Fibroblast of lung (primary cell): ENCODE measurements around the gene IGSF21.

Experiments used
- EZH2 ChIP-seq: IDR thresholded peaks from 2 replicates; pipeline ENCODE4 v1.5.1; 2012; ENCODE audit warnings: low read length, control low read depth, mild to moderate bottlenecking; ENCODE audit errors: missing control alignments
- TF ChIP-seq, protein P1 (sequence below), 2 donors: IDR thresholded peaks in 1 of 2; conservative IDR thresholded peaks in 1 of 2; 1 replicate in 1 of 2; 2 replicates in 1 of 2; pipeline ENCODE4 v1.5.1; 2011 to 2012; ENCODE audit warnings: low read length in 2 of 2, control low read depth in 1 of 2, inconsistent platforms in 1 of 2, low read depth in 1 of 2, mild to moderate bottlenecking in 1 of 2

DNA sequence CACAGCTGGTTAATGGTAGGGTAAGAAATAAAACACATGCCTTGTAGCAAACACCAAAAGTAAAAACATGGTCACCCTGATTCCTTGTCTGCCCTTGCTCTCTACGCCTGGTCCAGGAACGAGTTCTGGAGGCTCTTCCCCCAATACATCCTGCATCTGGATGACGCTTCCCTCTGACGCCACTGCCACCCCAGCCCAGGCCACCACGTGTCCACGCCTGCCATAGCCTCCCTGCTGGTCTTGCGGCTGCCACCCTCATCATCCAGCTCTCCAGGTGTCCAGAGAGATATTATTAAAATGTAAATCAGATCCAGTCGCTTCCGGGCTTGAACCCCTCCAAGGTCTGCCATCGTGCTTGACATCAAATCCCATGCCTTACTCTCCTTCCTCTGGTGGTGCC, 39.3 kb downstream of the IGSF21 start:
- TF ChIP-seq EZH2, result no peak
- TF ChIP-seq, protein P1, sequence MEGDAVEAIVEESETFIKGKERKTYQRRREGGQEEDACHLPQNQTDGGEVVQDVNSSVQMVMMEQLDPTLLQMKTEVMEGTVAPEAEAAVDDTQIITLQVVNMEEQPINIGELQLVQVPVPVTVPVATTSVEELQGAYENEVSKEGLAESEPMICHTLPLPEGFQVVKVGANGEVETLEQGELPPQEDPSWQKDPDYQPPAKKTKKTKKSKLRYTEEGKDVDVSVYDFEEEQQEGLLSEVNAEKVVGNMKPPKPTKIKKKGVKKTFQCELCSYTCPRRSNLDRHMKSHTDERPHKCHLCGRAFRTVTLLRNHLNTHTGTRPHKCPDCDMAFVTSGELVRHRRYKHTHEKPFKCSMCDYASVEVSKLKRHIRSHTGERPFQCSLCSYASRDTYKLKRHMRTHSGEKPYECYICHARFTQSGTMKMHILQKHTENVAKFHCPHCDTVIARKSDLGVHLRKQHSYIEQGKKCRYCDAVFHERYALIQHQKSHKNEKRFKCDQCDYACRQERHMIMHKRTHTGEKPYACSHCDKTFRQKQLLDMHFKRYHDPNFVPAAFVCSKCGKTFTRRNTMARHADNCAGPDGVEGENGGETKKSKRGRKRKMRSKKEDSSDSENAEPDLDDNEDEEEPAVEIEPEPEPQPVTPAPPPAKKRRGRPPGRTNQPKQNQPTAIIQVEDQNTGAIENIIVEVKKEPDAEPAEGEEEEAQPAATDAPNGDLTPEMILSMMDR (conservative IDR thresholded peaks at IDR 0.05 in 1 of 2, IDR thresholded peaks at IDR 0.05 in 1 of 2; ENCODE audit: low read depth in 1 of 2, low read length in 2 of 2), result no peak
